OCI-LY1 (cell line): Measurements from ENCODE around the gene TNFRSF21.

Experiments used
- CTCF ChIP-seq: fragments of 200-600 bp; sonication (generic), shearing (Covaris generic); IDR thresholded peaks from 2 replicates; pipeline ENCODE4 v1.5.1; 2017; ENCODE audit warnings: mild to moderate bottlenecking, antibody characterized with exemption, low read length, moderate library complexity, mixed read lengths
- EZH2 ChIP-seq: fragments of 200-600 bp; sonication (generic), shearing (Covaris generic); IDR thresholded peaks from 2 replicates; pipeline ENCODE4 v1.8.0; 2017; ENCODE audit warnings: borderline replicate concordance, mixed run types, mild to moderate bottlenecking, antibody characterized with exemption, low read length, moderate library complexity, mixed read lengths

GRCh38 chr6:47294990-47295389 is 14.7 kb downstream of the TNFRSF21 start:
- TF ChIP-seq EZH2 (no peak), CTCF (no peak)
